Esophagus muscularis mucosa (tissue), 4 donors: ENCODE data around the gene TRAPPC3L.

Experiments
- EP300 ChIP-seq: sonication (generic); formaldehyde crosslinking; IDR thresholded peaks from one replicate; pipeline ENCODE4 v1.6.1; 2017; ENCODE audit warnings: antibody characterized with exemption
- POLR2A ChIP-seq: fragments of 450-650 bp; IDR thresholded peaks from one replicate; pipeline ENCODE4 v1.6.1; 2017; ENCODE audit warnings: antibody characterized with exemption, moderate library complexity, mild to moderate bottlenecking, low read depth
- TF ChIP-seq, protein P1 (sequence below), 3 experiments: fragments of 200-600 bp in 2 of 3; fragments of 450-650 bp in 1 of 3; sonication (generic) in 2 of 3; IDR thresholded peaks; one replicate each; pipeline ENCODE4 v1.5.1; 2017 to 2019; ENCODE audit warnings: antibody characterized with exemption in 3 of 3, mild to moderate bottlenecking in 2 of 3, moderate library complexity in 1 of 3

DNA sequence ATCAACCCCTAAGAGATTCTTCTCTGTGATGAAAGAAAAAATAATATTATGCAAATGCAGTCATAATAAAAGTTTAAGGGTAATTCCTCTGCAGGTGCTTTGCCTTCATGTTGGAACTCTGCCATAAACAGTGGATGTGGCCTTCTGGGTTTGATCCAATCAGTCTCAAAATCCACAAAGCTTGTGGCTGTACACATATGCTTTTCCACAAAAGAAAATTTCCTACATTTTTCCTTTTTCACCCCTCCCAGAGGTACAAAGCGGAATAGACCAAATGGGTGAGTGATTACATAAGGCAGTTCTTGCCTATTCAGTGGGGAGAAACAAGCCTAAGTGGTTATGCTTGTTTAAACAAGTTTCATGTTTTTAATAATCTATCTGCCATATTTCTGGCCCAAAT is 17.4 kb downstream of the TRAPPC3L start:
- TF ChIP-seq, protein P1, sequence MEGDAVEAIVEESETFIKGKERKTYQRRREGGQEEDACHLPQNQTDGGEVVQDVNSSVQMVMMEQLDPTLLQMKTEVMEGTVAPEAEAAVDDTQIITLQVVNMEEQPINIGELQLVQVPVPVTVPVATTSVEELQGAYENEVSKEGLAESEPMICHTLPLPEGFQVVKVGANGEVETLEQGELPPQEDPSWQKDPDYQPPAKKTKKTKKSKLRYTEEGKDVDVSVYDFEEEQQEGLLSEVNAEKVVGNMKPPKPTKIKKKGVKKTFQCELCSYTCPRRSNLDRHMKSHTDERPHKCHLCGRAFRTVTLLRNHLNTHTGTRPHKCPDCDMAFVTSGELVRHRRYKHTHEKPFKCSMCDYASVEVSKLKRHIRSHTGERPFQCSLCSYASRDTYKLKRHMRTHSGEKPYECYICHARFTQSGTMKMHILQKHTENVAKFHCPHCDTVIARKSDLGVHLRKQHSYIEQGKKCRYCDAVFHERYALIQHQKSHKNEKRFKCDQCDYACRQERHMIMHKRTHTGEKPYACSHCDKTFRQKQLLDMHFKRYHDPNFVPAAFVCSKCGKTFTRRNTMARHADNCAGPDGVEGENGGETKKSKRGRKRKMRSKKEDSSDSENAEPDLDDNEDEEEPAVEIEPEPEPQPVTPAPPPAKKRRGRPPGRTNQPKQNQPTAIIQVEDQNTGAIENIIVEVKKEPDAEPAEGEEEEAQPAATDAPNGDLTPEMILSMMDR (IDR thresholded peaks at IDR 0.05) = no peak
- TF ChIP-seq EP300 (no peak), POLR2A (no peak)
